ENCODE data around the gene KRTAP5-1.

GRCh38 chr11:1545432-1545831 is 39.7 kb downstream of the KRTAP5-1 start:
- no peak for TF ChIP-seq POLR2A (IDR thresholded peaks at IDR 0.05; ENCODE audit: extremely low read depth, insufficient read length)
- TF ChIP-seq MAX (IDR thresholded peaks at IDR 0.05; ENCODE audit: low read depth, low read length), result no peak
- TF ChIP-seq CTCF (IDR thresholded peaks at IDR 0.05; ENCODE audit: low read depth, low read length), result no peak
- TF ChIP-seq MYC (IDR thresholded peaks at IDR 0.05; ENCODE audit: low read depth, low read length), result no peak

Measured in NB4 (cell line).